ENCODE data around the gene SULT1A3.
A peak's percentile ranks its signal among the peaks of the same experiment; 100 is the strongest.
"Not testable (repeated sequence)": the region's sequence is repeated elsewhere in the genome, so short reads cannot be mapped to it uniquely, and the experiment has no call there.

The SULT1A3 gene

GRCh38 chr16:30184096-30184890, 14.8 kb upstream of the SULT1A3 start:
- H3K36me3 Mint-ChIP-seq: peaks cover 44% of the 10 kb centered on the region
- peak overlapping the region; percentile 98 for H3K27ac Mint-ChIP-seq
- ATAC-seq: peak; percentile 10
- H3K4me1 Mint-ChIP-seq: peaks cover 45% of the 10 kb centered on the region
- H3K4me3 Mint-ChIP-seq: peak overlapping the region; percentile 94
- no peaks in the 10 kb centered on the region for H3K9me3 Mint-ChIP-seq
- no peaks in the 10 kb centered on the region for H3K27me3 Mint-ChIP-seq

- Mint-ChIP-seq H3K36me3 (peaks cover 44% of the 10 kb centered on the region), H3K27me3 (no peaks in the 10 kb centered on the region)
- ATAC-seq: peak; percentile 0
Observed at GRCh38 chr16:30184891-30185682, 14.0 kb upstream of the SULT1A3 start.

GRCh38 chr16:30185683-30186421, 13.2 kb upstream of the SULT1A3 start:
- peaks cover 41% of the 10 kb centered on the region for H3K4me1 Mint-ChIP-seq
- peak overlapping the region; percentile 94 for H3K4me3 Mint-ChIP-seq
- no peaks in the 10 kb centered on the region for H3K9me3 Mint-ChIP-seq
- peaks cover 44% of the 10 kb centered on the region for H3K36me3 Mint-ChIP-seq
- peak; percentile 65 for ATAC-seq
- peak overlapping the region; percentile 98 for H3K27ac Mint-ChIP-seq
- no peaks in the 10 kb centered on the region for H3K27me3 Mint-ChIP-seq

More at GRCh38 chr16:30184891-30185682, 14.0 kb upstream of the SULT1A3 start:
- Mint-ChIP-seq H3K9me3 (no peaks in the 10 kb centered on the region), H3K27ac (peak overlapping the region; percentile 98), H3K4me3 (peak overlapping the region; percentile 94), H3K4me1 (peaks cover 45% of the 10 kb centered on the region)

GRCh38 chr16:30186444-30186781, 12.6 kb upstream of the SULT1A3 start:
- peak overlapping the region; percentile 94 for H3K4me3 Mint-ChIP-seq
- H3K36me3 Mint-ChIP-seq: peaks cover 44% of the 10 kb centered on the region

GRCh38 chr16:30186782-30187555, 12.1 kb upstream of the SULT1A3 start:
- H3K27ac Mint-ChIP-seq: peak overlapping the region; percentile 98
- peaks cover 44% of the 10 kb centered on the region for H3K36me3 Mint-ChIP-seq
- H3K4me3 Mint-ChIP-seq: peak overlapping the region; percentile 94
- no peak for ATAC-seq
- no peaks in the 10 kb centered on the region for H3K27me3 Mint-ChIP-seq
- peaks cover 36% of the 10 kb centered on the region for H3K4me1 Mint-ChIP-seq
- no peaks in the 10 kb centered on the region for H3K9me3 Mint-ChIP-seq

More at GRCh38 chr16:30186444-30186781, 12.6 kb upstream of the SULT1A3 start:
- H3K4me1 Mint-ChIP-seq: peaks cover 39% of the 10 kb centered on the region
- ATAC-seq: no peak
- H3K27ac Mint-ChIP-seq: peak overlapping the region; percentile 98
- no peaks in the 10 kb centered on the region for H3K27me3 Mint-ChIP-seq
- no peaks in the 10 kb centered on the region for H3K9me3 Mint-ChIP-seq

GRCh38 chr16:30187556-30187865, 11.5 kb upstream of the SULT1A3 start:
- Mint-ChIP-seq H3K4me3 (peak overlapping the region; percentile 94), H3K27ac (peak overlapping the region; percentile 98), H3K36me3 (peaks cover 44% of the 10 kb centered on the region), H3K4me1 (peaks cover 31% of the 10 kb centered on the region), H3K9me3 (no peaks in the 10 kb centered on the region), H3K27me3 (no peaks in the 10 kb centered on the region)
- no peak for ATAC-seq

- Mint-ChIP-seq H3K27ac (peak overlapping the region; percentile 98), H3K9me3 (no peaks in the 10 kb centered on the region), H3K27me3 (no peaks in the 10 kb centered on the region), H3K36me3 (peaks cover 44% of the 10 kb centered on the region), H3K4me3 (peak overlapping the region; percentile 31), H3K4me1 (peaks cover 27% of the 10 kb centered on the region)
- no peak for ATAC-seq
Observed at GRCh38 chr16:30187971-30188561, 11.0 kb upstream of the SULT1A3 start.

- H3K4me3 Mint-ChIP-seq, H3K27me3 Mint-ChIP-seq, ATAC-seq, H3K27ac Mint-ChIP-seq, H3K9me3 Mint-ChIP-seq: not testable (repeated sequence)
- H3K36me3 Mint-ChIP-seq: peaks cover 20% of the 10 kb centered on the region
- peaks cover 15% of the 10 kb centered on the region for H3K4me1 Mint-ChIP-seq
Observed at GRCh38 chr16:30191158-30191557, 7.9 kb upstream of the SULT1A3 start.

GRCh38 chr16:30193098-30193497, 6.0 kb upstream of the SULT1A3 start:
- not testable (repeated sequence) for H3K36me3 Mint-ChIP-seq, H3K9me3 Mint-ChIP-seq, H3K27ac Mint-ChIP-seq, H3K27me3 Mint-ChIP-seq, H3K4me1 Mint-ChIP-seq, H3K4me3 Mint-ChIP-seq
- peak; percentile 43 for ATAC-seq

GRCh38 chr16:30193615-30194014, 5.4 kb upstream of the SULT1A3 start, which contains the start of the genes BOLA2B and SLX1A:
Gene BOLA2B, minus strand, starts transcription at chr16:30193666. Its CDS starts 71 bp downstream, at chr16:30193595.
Gene SLX1A, plus strand, starts transcription at chr16:30193875. Its CDS starts 210 bp downstream, at chr16:30194085.
- H3K36me3 Mint-ChIP-seq, H3K27me3 Mint-ChIP-seq, H3K9me3 Mint-ChIP-seq, H3K4me3 Mint-ChIP-seq, H3K27ac Mint-ChIP-seq, H3K4me1 Mint-ChIP-seq: not testable (repeated sequence)
- ATAC-seq: peak; percentile 96

GRCh38 chr16:30194172-30194925, 4.7 kb upstream of the SULT1A3 start:
- H3K9me3 Mint-ChIP-seq, H3K4me1 Mint-ChIP-seq, H3K27ac Mint-ChIP-seq, H3K36me3 Mint-ChIP-seq, H3K4me3 Mint-ChIP-seq, H3K27me3 Mint-ChIP-seq: not testable (repeated sequence)
- peak; percentile 88 for ATAC-seq

GRCh38 chr16:30197001-30197400, 2.1 kb upstream of the SULT1A3 start:
- not testable (repeated sequence) for H3K4me3 Mint-ChIP-seq, ATAC-seq, H3K9me3 Mint-ChIP-seq, H3K27me3 Mint-ChIP-seq, H3K36me3 Mint-ChIP-seq, H3K4me1 Mint-ChIP-seq, H3K27ac Mint-ChIP-seq

GRCh38 chr16:30199608-30200343, 721 bp downstream of the SULT1A3 start:
- not testable (repeated sequence) for H3K9me3 Mint-ChIP-seq, H3K4me1 Mint-ChIP-seq, H3K36me3 Mint-ChIP-seq, H3K4me3 Mint-ChIP-seq, H3K27ac Mint-ChIP-seq, H3K27me3 Mint-ChIP-seq, ATAC-seq
